ENCODE measurements around the gene ATP6V0A1. TPM values are rescaled to one million over a fixed set of nuclear protein-coding genes. Genes with fewer than 3 reads are reported as not detected.

The ATP6V0A1 gene
- total RNA-seq, 4 donors from 2014 or later = 91.8 to 313 (median 115) TPM

DNA sequence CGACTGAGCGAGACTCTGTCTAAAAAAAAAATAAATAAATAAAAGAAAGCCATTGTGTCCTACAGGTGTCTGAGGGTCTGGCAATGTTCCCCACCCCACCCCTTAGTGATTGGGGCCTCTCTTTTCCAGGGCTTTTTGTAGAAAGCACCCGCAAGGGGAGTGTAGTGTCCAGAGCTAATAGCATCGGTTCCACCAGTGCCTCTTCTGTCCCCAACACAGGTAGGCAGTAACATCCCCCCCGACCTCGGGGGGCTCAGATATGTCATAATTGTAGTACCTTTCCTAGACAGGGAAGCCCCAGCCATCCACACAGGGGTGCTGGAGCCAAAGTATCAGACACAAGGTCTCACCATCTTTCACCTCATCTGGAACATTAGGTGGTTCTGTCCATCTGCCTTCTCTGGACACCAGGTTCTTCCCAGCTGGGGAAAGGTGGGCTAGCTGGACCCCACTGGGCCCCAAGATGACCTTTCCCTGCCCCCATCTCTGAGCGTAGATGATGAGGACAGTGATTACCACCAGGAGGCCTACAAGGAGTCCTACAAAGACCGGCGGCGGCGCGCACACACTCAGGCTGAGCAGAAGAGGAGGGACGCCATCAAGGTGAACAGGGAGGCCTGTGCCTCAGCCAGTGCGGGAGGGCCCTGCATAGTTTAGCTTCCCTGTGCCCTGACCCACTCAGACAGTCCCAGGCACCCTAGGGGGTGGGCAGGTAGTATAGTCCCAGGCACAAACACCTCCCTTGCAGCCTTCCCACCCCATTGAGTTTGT, 109.8 kb downstream of the ATP6V0A1 start:
- Histone ChIP-seq H3K4me1 (peaks cover 14 to 31% (median 28%) of the 10 kb centered on the region in 4 donors), H3K27ac (peak overlapping the region; percentile 87 to 96 (median 94)), H3K4me3 (peak overlapping the region in 2 of 4 donors; percentile 79 to 80), H3K9me3 (no peaks in the 10 kb centered on the region), H3K36me3 (peaks cover 0 to 52% (median 28%) of the 10 kb centered on the region in 4 donors), H3K27me3 (no peaks in the 10 kb centered on the region)
- in situ Hi-C loops (cut with MboI; ENCODE audit: low pct_ligation_motif_present in 1 of 4, low pct_unique_long_range_greater_than_20kb in 1 of 4, low sequenced_read_pairs in 3 of 4) = no loop called here
- TF ChIP-seq EP300 (IDR thresholded peaks at IDR 0.05; ENCODE audit: low read depth) = no peak
- TF ChIP-seq POLR2AphosphoS5 (IDR thresholded peaks at IDR 0.05) = no peak
- no peak for TF ChIP-seq POLR2A (IDR thresholded peaks at IDR 0.05)
- TF ChIP-seq, protein P1, sequence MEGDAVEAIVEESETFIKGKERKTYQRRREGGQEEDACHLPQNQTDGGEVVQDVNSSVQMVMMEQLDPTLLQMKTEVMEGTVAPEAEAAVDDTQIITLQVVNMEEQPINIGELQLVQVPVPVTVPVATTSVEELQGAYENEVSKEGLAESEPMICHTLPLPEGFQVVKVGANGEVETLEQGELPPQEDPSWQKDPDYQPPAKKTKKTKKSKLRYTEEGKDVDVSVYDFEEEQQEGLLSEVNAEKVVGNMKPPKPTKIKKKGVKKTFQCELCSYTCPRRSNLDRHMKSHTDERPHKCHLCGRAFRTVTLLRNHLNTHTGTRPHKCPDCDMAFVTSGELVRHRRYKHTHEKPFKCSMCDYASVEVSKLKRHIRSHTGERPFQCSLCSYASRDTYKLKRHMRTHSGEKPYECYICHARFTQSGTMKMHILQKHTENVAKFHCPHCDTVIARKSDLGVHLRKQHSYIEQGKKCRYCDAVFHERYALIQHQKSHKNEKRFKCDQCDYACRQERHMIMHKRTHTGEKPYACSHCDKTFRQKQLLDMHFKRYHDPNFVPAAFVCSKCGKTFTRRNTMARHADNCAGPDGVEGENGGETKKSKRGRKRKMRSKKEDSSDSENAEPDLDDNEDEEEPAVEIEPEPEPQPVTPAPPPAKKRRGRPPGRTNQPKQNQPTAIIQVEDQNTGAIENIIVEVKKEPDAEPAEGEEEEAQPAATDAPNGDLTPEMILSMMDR (IDR thresholded peaks at IDR 0.05) = no peak
- peak; percentile 8 for DNase-seq
- intact Hi-C loops (cut with DNase I; ENCODE audit: low total_unique reads) = no loop called here
- WGBS, 2 donors (ENCODE audit: low coverage in 1 of 2) = 83 to 88% methylated on average over 2 to 14 of the region's 14 CpGs

DNA sequence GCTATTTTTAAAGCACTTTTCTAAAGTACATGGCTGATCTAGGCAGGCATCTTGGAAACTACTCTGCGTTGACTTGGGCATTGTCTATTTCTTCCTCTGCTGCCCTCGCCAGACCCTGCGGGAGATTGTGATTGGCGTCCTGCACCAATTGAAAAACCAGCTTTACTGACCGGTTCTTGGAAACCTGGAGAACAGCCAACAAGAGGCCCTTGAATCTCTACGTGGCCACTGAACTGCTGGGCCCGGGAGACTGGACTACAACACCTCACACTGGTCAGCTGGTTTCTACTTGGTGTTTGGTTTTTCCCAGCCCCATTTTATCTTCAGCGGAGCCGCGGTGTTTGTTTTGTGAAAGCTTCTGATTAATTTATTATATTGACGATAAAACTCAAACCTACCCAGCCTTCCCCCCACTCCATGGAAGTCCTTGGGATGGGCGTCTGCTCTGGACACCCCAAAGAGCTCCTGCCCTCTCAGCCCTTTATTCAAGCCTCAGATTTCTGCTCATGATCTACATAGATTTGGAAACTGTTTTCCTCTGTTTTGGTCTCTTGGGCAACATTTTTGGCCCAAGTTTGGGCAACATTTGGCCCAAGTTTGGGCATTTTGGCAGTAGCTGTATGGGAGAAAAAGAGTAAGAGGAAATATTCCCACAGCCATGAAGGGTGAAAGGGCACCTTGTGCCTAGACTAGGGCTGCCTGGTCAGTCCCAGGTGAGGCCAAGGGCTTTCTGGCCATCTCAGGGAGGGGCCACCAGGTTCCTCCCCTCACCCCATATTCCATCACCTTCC, 113.0 kb downstream of the ATP6V0A1 start:
- TF ChIP-seq, protein P1 (IDR thresholded peaks at IDR 0.05) = no peak
- TF ChIP-seq EP300 (IDR thresholded peaks at IDR 0.05; ENCODE audit: low read depth) (no peak), POLR2AphosphoS5 (IDR thresholded peaks at IDR 0.05) (no peak), POLR2A (IDR thresholded peaks at IDR 0.05) (no peak)
- Histone ChIP-seq H3K27me3 (no peaks in the 10 kb centered on the region), H3K4me3 (no peak overlapping the region), H3K9me3 (no peaks in the 10 kb centered on the region), H3K4me1 (peaks cover under 1 to 21% (median 14%) of the 10 kb centered on the region in 4 donors), H3K27ac (no peak overlapping the region), H3K36me3 (peaks cover 0 to 56% (median 30%) of the 10 kb centered on the region in 4 donors)
- intact Hi-C loops (cut with DNase I; ENCODE audit: low total_unique reads) = no loop called here
- in situ Hi-C loops (cut with MboI; ENCODE audit: low pct_ligation_motif_present in 1 of 4, low pct_unique_long_range_greater_than_20kb in 1 of 4, low sequenced_read_pairs in 3 of 4) = no loop called here
- WGBS, 2 donors (ENCODE audit: low coverage in 1 of 2) = 71 to 79% methylated on average over 8 to 12 of the region's 12 CpGs
- peak; percentile 6 for DNase-seq

Small RNAs within 50 kb of the gene (small RNA-seq; reads per million reads assigned to genes)
- 0 to 0.42 (median 0.20) reads per million in 4 donors for gene MIR548AT
- gene RNU7-97P = 0 reads per million in 4 donors

Other genes starting within 250 kb of the ATP6V0A1 start
- 100 to 1,000 TPM in 2 of 4 donors, 10 to 100 TPM in 2; 51.3 to 151 (median 79.1) TPM for gene STAT5B, start 182.5 kb upstream of the ATP6V0A1 start, total RNA-seq
- gene STAT5A, start 170.4 kb upstream of the ATP6V0A1 start, total RNA-seq = 10 to 100 TPM; 36.2 to 93.7 (median 50.3) TPM
- gene STAT3, start 70.4 kb upstream of the ATP6V0A1 start, total RNA-seq = 100 to 1,000 TPM; 110 to 156 (median 130) TPM
- gene CAVIN1, start 35.6 kb upstream of the ATP6V0A1 start, total RNA-seq = 100 to 1,000 TPM in 1 of 4 donors, 10 to 100 TPM in 3; 53.7 to 135 (median 69.2) TPM
- gene NAGLU, start 77.4 kb downstream of the ATP6V0A1 start, total RNA-seq = 10 to 100 TPM; 35.4 to 95.7 (median 66.2) TPM
- gene HSD17B1, start 94.0 kb downstream of the ATP6V0A1 start, total RNA-seq = 1 to 10 TPM in 1 of 4 donors, under 1 TPM in 2, not detected in 1; 0.41 to 2.2 (median 0.95) TPM
- 10 to 100 TPM; 46.4 to 91.7 (median 57.6) TPM for gene COASY, start 103.3 kb downstream of the ATP6V0A1 start, total RNA-seq
- gene MLX, start 108.2 kb downstream of the ATP6V0A1 start, total RNA-seq = 100 to 1,000 TPM in 3 of 4 donors, 10 to 100 TPM in 1; 81.3 to 191 (median 143) TPM
- 1 to 10 TPM in 2 of 4 donors, under 1 TPM in 1, not detected in 1; 0.96 to 2.6 (median 1.3) TPM for gene PSMC3IP, start 118.9 kb downstream of the ATP6V0A1 start, total RNA-seq
- 10 to 100 TPM; 47.2 to 71.8 (median 59.0) TPM for gene RETREG3, start 150.5 kb downstream of the ATP6V0A1 start, total RNA-seq
- 10 to 100 TPM in 2 of 4 donors, 1 to 10 TPM in 2; 6.0 to 27.7 (median 14.3) TPM for gene TUBG1, start 150.8 kb downstream of the ATP6V0A1 start, total RNA-seq
- 10 to 100 TPM in 3 of 4 donors, 1 to 10 TPM in 1; 9.6 to 53.1 (median 26.7) TPM for gene TUBG2, start 200.4 kb downstream of the ATP6V0A1 start, total RNA-seq
- gene PLEKHH3, start 218.1 kb downstream of the ATP6V0A1 start, total RNA-seq = 10 to 100 TPM in 2 of 4 donors, 1 to 10 TPM in 2; 5.8 to 29.9 (median 9.9) TPM
- gene CCR10, start 223.0 kb downstream of the ATP6V0A1 start, total RNA-seq = 1 to 10 TPM in 1 of 4 donors, under 1 TPM in 1, not detected in 2; 0.82 to 3.5 TPM
- 10 to 100 TPM in 2 of 4 donors, 1 to 10 TPM in 2; 3.7 to 43.8 (median 10.1) TPM for gene CNTNAP1, start 223.7 kb downstream of the ATP6V0A1 start, total RNA-seq